ENCODE data around the gene RABL3.

DNA sequence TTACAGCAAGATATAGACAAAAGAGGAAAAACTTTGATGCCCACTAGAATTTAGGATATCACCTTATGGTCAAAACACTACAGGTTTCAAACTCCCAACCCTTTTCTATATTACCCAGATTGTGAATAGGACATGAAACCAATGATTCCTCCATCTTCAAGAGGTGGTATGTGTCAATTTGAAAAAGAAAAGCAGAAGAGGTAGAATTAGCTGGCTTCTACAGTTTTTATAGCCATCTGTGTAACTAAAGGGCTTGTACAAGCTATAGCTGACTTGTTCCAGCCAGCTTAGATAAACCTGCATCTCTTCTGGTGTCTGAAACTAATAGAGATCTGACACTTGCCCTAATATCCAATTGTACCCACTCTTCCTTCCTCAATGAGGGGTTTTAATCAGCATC, 35.4 kb downstream of the RABL3 start:
- TF ChIP-seq POLR2A (IDR thresholded peaks at IDR 0.05) = no peak
- TF ChIP-seq, protein P1, sequence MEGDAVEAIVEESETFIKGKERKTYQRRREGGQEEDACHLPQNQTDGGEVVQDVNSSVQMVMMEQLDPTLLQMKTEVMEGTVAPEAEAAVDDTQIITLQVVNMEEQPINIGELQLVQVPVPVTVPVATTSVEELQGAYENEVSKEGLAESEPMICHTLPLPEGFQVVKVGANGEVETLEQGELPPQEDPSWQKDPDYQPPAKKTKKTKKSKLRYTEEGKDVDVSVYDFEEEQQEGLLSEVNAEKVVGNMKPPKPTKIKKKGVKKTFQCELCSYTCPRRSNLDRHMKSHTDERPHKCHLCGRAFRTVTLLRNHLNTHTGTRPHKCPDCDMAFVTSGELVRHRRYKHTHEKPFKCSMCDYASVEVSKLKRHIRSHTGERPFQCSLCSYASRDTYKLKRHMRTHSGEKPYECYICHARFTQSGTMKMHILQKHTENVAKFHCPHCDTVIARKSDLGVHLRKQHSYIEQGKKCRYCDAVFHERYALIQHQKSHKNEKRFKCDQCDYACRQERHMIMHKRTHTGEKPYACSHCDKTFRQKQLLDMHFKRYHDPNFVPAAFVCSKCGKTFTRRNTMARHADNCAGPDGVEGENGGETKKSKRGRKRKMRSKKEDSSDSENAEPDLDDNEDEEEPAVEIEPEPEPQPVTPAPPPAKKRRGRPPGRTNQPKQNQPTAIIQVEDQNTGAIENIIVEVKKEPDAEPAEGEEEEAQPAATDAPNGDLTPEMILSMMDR (IDR thresholded peaks at IDR 0.05) = no peak
- no peak for TF ChIP-seq POLR2AphosphoS5 (IDR thresholded peaks at IDR 0.05)
